HG03520 (cell line): ENCODE measurements around the gene NUTM2D.
"Not testable (repeated sequence)": the region's sequence is repeated elsewhere in the genome, so short reads cannot be mapped to it uniquely, and the experiment has no call there.

ENCODE experiments used
- ATAC-seq: cut with Tn5 transposase; IDR thresholded peaks from one replicate; pipeline ENCODE4 v1.9.1; 2021; ENCODE audit warnings: mild to moderate bottlenecking, moderate library complexity; ENCODE audit not compliant: unreplicated experiment

The NUTM2D gene

GRCh38 chr10:87357444-87357843 lies at the start of gene NUTM2D:
NUTM2D (plus strand) TSS chr10:87357744; CDS start chr10:87358266, 522 bp downstream.
- ATAC-seq = not testable (repeated sequence)

- ATAC-seq = not testable (repeated sequence)
Measured at GRCh38 chr10:87308702-87309101, 48.8 kb upstream of the NUTM2D start.

- not testable (repeated sequence) for ATAC-seq
Measured at GRCh38 chr10:87309657-87310056, 47.9 kb upstream of the NUTM2D start.

- not testable (repeated sequence) for ATAC-seq
Measured at GRCh38 chr10:87311521-87311920, 46.0 kb upstream of the NUTM2D start.

GRCh38 chr10:87313649-87314359 lies 43.7 kb upstream of the NUTM2D start:
- not testable (repeated sequence) for ATAC-seq

GRCh38 chr10:87314360-87314973 lies 43.1 kb upstream of the NUTM2D start:
- not testable (repeated sequence) for ATAC-seq

- not testable (repeated sequence) for ATAC-seq
Measured at GRCh38 chr10:87321505-87321904, 36.0 kb upstream of the NUTM2D start.

GRCh38 chr10:87324559-87324958 lies 33.0 kb upstream of the NUTM2D start:
- not testable (repeated sequence) for ATAC-seq

GRCh38 chr10:87327958-87328357 lies 29.6 kb upstream of the NUTM2D start:
- not testable (repeated sequence) for ATAC-seq

GRCh38 chr10:87329131-87329530 lies 28.4 kb upstream of the NUTM2D start:
- ATAC-seq = not testable (repeated sequence)

- not testable (repeated sequence) for ATAC-seq
Measured at GRCh38 chr10:87332687-87333086, 24.9 kb upstream of the NUTM2D start.

GRCh38 chr10:87340411-87340810 lies 17.1 kb upstream of the NUTM2D start:
- ATAC-seq = not testable (repeated sequence)

- ATAC-seq = peak; percentile 2
Measured at GRCh38 chr10:87341546-87342142, 15.9 kb upstream of the NUTM2D start.

GRCh38 chr10:87342249-87342710 lies 15.3 kb upstream of the NUTM2D start:
- peak; percentile 82 for ATAC-seq

- peak; percentile 75 for ATAC-seq
Measured at GRCh38 chr10:87342711-87343258, 14.8 kb upstream of the NUTM2D start.

GRCh38 chr10:87345743-87346142 lies 11.8 kb upstream of the NUTM2D start:
- not testable (repeated sequence) for ATAC-seq

GRCh38 chr10:87350161-87350560 lies 7.4 kb upstream of the NUTM2D start:
- ATAC-seq = not testable (repeated sequence)

GRCh38 chr10:87352825-87353224 lies 4.7 kb upstream of the NUTM2D start:
- not testable (repeated sequence) for ATAC-seq

- not testable (repeated sequence) for ATAC-seq
Measured at GRCh38 chr10:87355110-87355509, 2.4 kb upstream of the NUTM2D start.

- not testable (repeated sequence) for ATAC-seq
Measured at GRCh38 chr10:87358159-87358558, 615 bp downstream of the NUTM2D start.

GRCh38 chr10:87369514-87370112 lies 12.1 kb downstream of the NUTM2D start:
- ATAC-seq = not testable (repeated sequence)
